Spleen (tissue), 11 donors: ENCODE results near the gene AMBRA1. TPM values are rescaled to one million over a fixed set of nuclear protein-coding genes. Genes with fewer than 3 reads are reported as not detected.

Source experiments
- DNase-seq: peaks from one replicate; pipeline ENCODE4 v3.0.0-alpha.2; 2020
- H3K27ac ChIP-seq, 8 donors: fragments of 200-600 bp; sonication (generic) in 7 of 8; 1 replicate in 4 of 8; 2 replicates in 4 of 8; pipeline versions ENCODE4 v1.5.0 to v1.8.0; 2016 to 2021; ENCODE audit warnings: inconsistent platforms in 4 of 8, mild to moderate bottlenecking in 4 of 8, moderate library complexity in 1 of 8
- H3K27me3 ChIP-seq, 7 donors: fragments of 200-600 bp; sonication (generic) in 6 of 7; replicated peaks in 1 of 7; 1 replicate in 4 of 7; 2 replicates in 3 of 7; pipeline versions ENCODE4 v1.5.0 to v1.8.0; 2016 to 2021; ENCODE audit warnings: inconsistent platforms in 3 of 7, mild to moderate bottlenecking in 1 of 7
- H3K36me3 ChIP-seq, 6 donors: fragments of 200-600 bp; sonication (generic) in 5 of 6; 1 replicate in 4 of 6; 2 replicates in 2 of 6; pipeline versions ENCODE4 v1.5.0 to v1.8.0; 2016 to 2021; ENCODE audit warnings: inconsistent platforms in 2 of 6
- H3K4me1 ChIP-seq, 6 donors: fragments of 200-600 bp; sonication (generic) in 5 of 6; 1 replicate in 3 of 6; 2 replicates in 3 of 6; pipeline versions ENCODE4 v1.5.0 to v1.8.0; 2016 to 2021; ENCODE audit warnings: inconsistent platforms in 3 of 6
- H3K4me3 ChIP-seq, 8 donors: fragments of 200-600 bp; sonication (generic) in 7 of 8; 1 replicate in 4 of 8; 2 replicates in 4 of 8; pipeline versions ENCODE4 v1.5.0 to v1.8.0; 2016 to 2021; ENCODE audit warnings: inconsistent platforms in 4 of 8, mild to moderate bottlenecking in 4 of 8, moderate library complexity in 2 of 8
- H3K9me3 ChIP-seq, 8 donors: fragments of 200-600 bp; sonication (generic) in 7 of 8; 1 replicate in 4 of 8; 2 replicates in 4 of 8; pipeline versions ENCODE4 v1.5.0 to v1.8.0; 2016 to 2021; ENCODE audit warnings: inconsistent platforms in 4 of 8
- POLR2A ChIP-seq, 3 donors: fragments of 450-650 bp; IDR thresholded peaks; one replicate each; pipeline ENCODE4 v1.5.1; 2017; ENCODE audit warnings: antibody characterized with exemption in 3 of 3, mild to moderate bottlenecking in 1 of 3
- POLR2AphosphoS5 ChIP-seq, 3 donors: sonication (generic); formaldehyde crosslinking; IDR thresholded peaks; one replicate each; pipeline ENCODE4 v1.5.1; 2017; ENCODE audit warnings: antibody characterized with exemption in 3 of 3
- WGBS, 5 donors: extraction: QIAGEN DNeasy Blood & Tissue Kit in 3 of 5; methylation state at CpG; one replicate each; pipeline versions ENCODE4 v1.1.5 to v1.1.7; 2013 to 2018; 5-methylcytosine and 5-hydroxymethylcytosine counted together
- intact Hi-C: fragments of 100-400 bp; cut with DNase I; formaldehyde crosslinking; loops from one replicate; pipeline ENCODE4 v1.15.0; 2023; ENCODE audit warnings: low total_unique reads
- polyA plus RNA-seq, 3 donors: library from polyadenylated mRNA; stranded (reverse); fragments of 200-250 nt; gene quantifications; one replicate each; pipeline ENCODE4 v1.2.1, GENCODE V29; 2013
- total RNA-seq, 7 donors: library from RNA; depleted of rRNA in 3 of 7; stranded (reverse); fragments of >200 nt in 3 of 7; fragmentation: NEBNext Ultra II Directional in 4 of 7; extraction: Animal tissue kit (Norgen Biotek cat#: 25700) in 4 of 7; gene quantifications; one replicate each; pipeline versions ENCODE4 v1.1.0 to v1.2.1, GENCODE V29; 2016 to 2021
- TF ChIP-seq, protein P1 (sequence below), 11 experiments: fragments of 200-600 bp in 7 of 11; fragments of 450-650 bp in 4 of 11; sonication (generic) in 4 of 11; IDR thresholded peaks in 8 of 11; conservative IDR thresholded peaks in 3 of 11; 1 replicate in 7 of 11; 2 replicates in 4 of 11; pipeline versions ENCODE4 v1.4.0 to v1.8.0; 2016 to 2021; ENCODE audit warnings: antibody characterized with exemption in 11 of 11, inconsistent platforms in 4 of 11, mild to moderate bottlenecking in 1 of 11
- donor health status: healthy with polysubstance abuse.
- donor health status: DM: no; HTN: no; CAD: no; lungs with moderate emphysema.
- donor health status: DM: no; HTN: no; CAD: no.
- donor health status: Bipolar disorder and iron deficiency.
- donor health status: healthy.
- donor health status: DM: no; HTN: no; CAD: no.
- donor health status: DM: yes; HTN: yes; CAD: no.

AMBRA1 gene
- total and polyA plus RNA-seq, 10 donors, result 3.6 to 54.6 (median 37.7) TPM

DNA sequence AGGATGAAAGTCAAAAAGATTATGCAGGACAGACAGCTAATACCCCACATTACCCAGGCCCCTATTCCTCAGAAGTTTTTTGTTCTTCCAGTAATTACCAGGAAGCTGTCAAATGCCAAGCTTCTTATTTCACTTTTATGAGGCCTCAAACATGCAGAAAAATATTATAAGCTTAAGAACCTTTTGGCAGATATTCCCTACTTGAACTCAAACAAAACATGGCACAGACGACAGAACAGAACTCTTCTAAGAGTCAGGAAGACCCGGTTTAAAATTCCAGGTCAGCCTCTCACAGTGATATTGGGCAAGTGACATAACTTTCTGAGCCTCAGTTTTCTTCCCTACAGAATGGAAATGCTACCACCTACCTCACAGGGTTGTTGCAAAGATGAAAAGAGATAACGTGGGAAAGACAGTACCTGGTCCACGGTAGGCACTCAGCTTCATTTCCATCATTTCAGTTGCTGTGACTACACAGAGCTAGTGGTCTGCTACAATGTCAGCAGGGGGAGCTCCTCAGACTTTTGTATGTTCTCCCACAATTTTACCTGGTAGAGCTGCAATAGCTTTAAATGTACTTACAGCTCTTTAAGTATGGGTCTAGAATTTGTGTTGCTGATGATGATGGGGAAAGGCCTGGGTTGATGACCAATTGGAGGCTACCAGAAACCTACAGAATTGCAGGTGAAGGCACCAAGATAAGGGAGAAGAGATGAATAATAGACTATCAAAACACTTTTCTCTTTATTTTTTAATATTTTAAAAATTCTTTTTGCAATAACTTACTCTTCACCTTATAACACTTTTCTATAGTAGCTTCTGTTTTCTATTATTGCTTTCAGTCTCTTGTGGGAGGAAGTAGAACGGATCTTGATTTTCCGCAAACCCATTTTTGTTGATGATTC, 103.9 kb downstream of the AMBRA1 start:
- Histone ChIP-seq H3K27ac (peak overlapping the region in 2 of 8 donors; percentile 3 to 37), H3K9me3 (no peaks in the 10 kb centered on the region), H3K4me3 (no peak overlapping the region), H3K4me1 (peaks cover 0 to 58% (median 27%) of the 10 kb centered on the region in 6 donors), H3K36me3 (peaks cover 0 to 53% (median 14%) of the 10 kb centered on the region in 6 donors), H3K27me3 (no peaks in the 10 kb centered on the region)
- intact Hi-C loops, result no loop called here
- TF ChIP-seq POLR2A (IDR thresholded peaks at IDR 0.05), result no peak
- TF ChIP-seq, protein P1, sequence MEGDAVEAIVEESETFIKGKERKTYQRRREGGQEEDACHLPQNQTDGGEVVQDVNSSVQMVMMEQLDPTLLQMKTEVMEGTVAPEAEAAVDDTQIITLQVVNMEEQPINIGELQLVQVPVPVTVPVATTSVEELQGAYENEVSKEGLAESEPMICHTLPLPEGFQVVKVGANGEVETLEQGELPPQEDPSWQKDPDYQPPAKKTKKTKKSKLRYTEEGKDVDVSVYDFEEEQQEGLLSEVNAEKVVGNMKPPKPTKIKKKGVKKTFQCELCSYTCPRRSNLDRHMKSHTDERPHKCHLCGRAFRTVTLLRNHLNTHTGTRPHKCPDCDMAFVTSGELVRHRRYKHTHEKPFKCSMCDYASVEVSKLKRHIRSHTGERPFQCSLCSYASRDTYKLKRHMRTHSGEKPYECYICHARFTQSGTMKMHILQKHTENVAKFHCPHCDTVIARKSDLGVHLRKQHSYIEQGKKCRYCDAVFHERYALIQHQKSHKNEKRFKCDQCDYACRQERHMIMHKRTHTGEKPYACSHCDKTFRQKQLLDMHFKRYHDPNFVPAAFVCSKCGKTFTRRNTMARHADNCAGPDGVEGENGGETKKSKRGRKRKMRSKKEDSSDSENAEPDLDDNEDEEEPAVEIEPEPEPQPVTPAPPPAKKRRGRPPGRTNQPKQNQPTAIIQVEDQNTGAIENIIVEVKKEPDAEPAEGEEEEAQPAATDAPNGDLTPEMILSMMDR (IDR thresholded peaks at IDR 0.05 in 8 of 11, conservative IDR thresholded peaks at IDR 0.05 in 3 of 11), result peak in 8 of 11 experiments; percentile 14 to 51 (median 36)
- no peak for DNase-seq
- WGBS, 5 donors, result 62 to 73% (median 68%) methylated on average over 6 of the region's 6 CpGs

DNA sequence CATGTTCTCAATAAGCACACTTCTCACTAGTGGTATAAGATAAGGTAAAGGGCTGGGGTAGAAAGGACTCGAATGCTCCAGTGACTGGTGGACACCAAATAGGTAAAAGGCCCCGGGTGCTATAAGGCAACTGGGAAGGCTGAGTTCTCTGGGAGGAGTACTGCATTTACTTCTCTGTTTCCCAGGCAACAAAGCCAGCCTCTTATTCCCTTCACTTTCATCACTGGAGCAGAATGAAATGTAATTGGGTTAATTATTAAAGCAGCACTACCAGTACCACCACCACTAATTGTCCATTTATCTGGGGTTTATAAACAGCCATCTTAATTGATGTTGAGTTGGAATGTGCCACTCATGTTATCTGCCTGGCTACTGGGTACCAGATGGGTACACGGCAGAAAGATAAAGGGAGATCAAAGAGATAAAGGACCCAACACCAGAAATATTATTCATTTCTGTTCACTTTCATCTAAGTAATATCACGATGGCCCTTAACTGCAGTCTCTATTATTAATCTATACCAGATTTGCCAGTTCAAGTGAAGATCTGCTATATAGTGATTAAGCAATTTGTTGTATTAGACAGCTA, 107.9 kb downstream of the AMBRA1 start:
- Histone ChIP-seq H3K4me1 (peaks cover 0 to 37% (median 12%) of the 10 kb centered on the region in 6 donors), H3K4me3 (no peak overlapping the region), H3K27ac (no peak overlapping the region), H3K36me3 (peaks cover 0 to 35% (median 0%) of the 10 kb centered on the region in 6 donors), H3K27me3 (no peaks in the 10 kb centered on the region), H3K9me3 (no peaks in the 10 kb centered on the region)
- TF ChIP-seq POLR2A (IDR thresholded peaks at IDR 0.05) (no peak), POLR2AphosphoS5 (IDR thresholded peaks at IDR 0.05) (no peak)
- TF ChIP-seq, protein P1 (IDR thresholded peaks at IDR 0.05 in 8 of 11, conservative IDR thresholded peaks at IDR 0.05 in 3 of 11), result no peak
- WGBS, 5 donors, result 76 to 97% (median 94%) methylated on average over 4 of the region's 4 CpGs
- intact Hi-C loops, result no loop called here
- DNase-seq, result no peak

DNA sequence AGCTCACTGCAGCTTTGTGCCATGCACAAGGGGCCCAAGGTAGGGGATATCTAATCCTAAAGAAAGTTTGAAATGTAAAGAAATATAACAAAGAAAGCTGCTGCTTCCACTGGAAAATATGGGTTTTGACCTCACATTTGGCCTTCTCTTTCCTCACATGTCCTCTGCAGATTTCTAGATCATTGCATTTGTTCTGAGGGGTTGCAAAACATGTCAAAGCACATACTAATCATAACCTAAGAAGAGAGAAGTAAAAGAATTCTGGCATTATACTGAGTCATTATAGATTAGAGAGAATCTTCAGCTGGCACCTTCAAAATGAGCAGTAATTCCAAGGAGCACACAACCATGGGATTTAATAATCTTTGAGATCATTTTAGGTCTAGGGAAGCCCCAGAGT, 109.7 kb downstream of the AMBRA1 start:
- peaks cover 0 to 25% (median 0%) of the 10 kb centered on the region in 6 donors for H3K36me3 ChIP-seq
- DNase-seq, result no peak

More for the DNA sequence above, 109.7 kb downstream of the AMBRA1 start:
- TF ChIP-seq, protein P1 (IDR thresholded peaks at IDR 0.05 in 8 of 11, conservative IDR thresholded peaks at IDR 0.05 in 3 of 11), result no peak
- no peak for TF ChIP-seq POLR2A (IDR thresholded peaks at IDR 0.05)
- no peak for TF ChIP-seq POLR2AphosphoS5 (IDR thresholded peaks at IDR 0.05)
- Histone ChIP-seq H3K27me3 (no peaks in the 10 kb centered on the region), H3K27ac (no peak overlapping the region), H3K4me3 (no peak overlapping the region), H3K9me3 (no peaks in the 10 kb centered on the region), H3K4me1 (peaks cover 0 to 20% (median 2%) of the 10 kb centered on the region in 6 donors)
- intact Hi-C loops, result no loop called here
